H9 (cell line): ENCODE measurements around the gene SLX4. TPM values are rescaled to one million over a fixed set of nuclear protein-coding genes. Genes with fewer than 3 reads are reported as not detected.

Experiments used
- DNase-seq: peaks from one replicate; pipeline ENCODE4 v3.0.0-alpha.2; 2017
- H2AFZ ChIP-seq: one replicate; pipeline ENCODE4 v1.6.1; 2013; ENCODE audit warnings: mild to moderate bottlenecking, low read length, control low read depth, moderate library complexity
- H2AK5ac ChIP-seq: 2 replicates; pipeline ENCODE4 v1.6.1; 2013; ENCODE audit warnings: low read length, control low read depth, mixed read lengths; ENCODE audit not compliant: insufficient read length
- H2BK120ac ChIP-seq: one replicate; pipeline ENCODE4 v1.6.1; 2013; ENCODE audit warnings: low read depth, mild to moderate bottlenecking, low read length, control low read depth, inconsistent platforms; ENCODE audit not compliant: poor library complexity, severe bottlenecking
- H2BK12ac ChIP-seq: 2 replicates; pipeline ENCODE4 v1.6.1; 2013; ENCODE audit warnings: low read length, control low read depth, mixed read lengths, low read depth; ENCODE audit not compliant: insufficient read length
- H2BK15ac ChIP-seq: 2 replicates; pipeline ENCODE4 v1.6.1; 2013; ENCODE audit warnings: low read depth, low read length, control low read depth
- H2BK20ac ChIP-seq: one replicate; pipeline ENCODE4 v1.6.1; 2013; ENCODE audit warnings: low read depth, mild to moderate bottlenecking, low read length, control low read depth, inconsistent platforms; ENCODE audit not compliant: poor library complexity, severe bottlenecking
- H2BK5ac ChIP-seq: 2 replicates; pipeline ENCODE4 v1.6.1; 2013; ENCODE audit warnings: low read length, control low read depth, mixed read lengths; ENCODE audit not compliant: insufficient read length
- H3K14ac ChIP-seq: 2 replicates; pipeline ENCODE4 v1.6.1; 2013; ENCODE audit warnings: low read length, control low read depth; ENCODE audit not compliant: insufficient read depth
- H3K18ac ChIP-seq: 2 replicates; pipeline ENCODE4 v1.6.1; 2013; ENCODE audit warnings: low read depth, mild to moderate bottlenecking, mixed read lengths, low read length, control low read depth; ENCODE audit not compliant: insufficient read length
- H3K23ac ChIP-seq: 2 replicates; pipeline ENCODE4 v1.6.1; 2013; ENCODE audit warnings: low read length, control low read depth, mixed read lengths, low read depth; ENCODE audit not compliant: insufficient read length
- H3K23me2 ChIP-seq: 2 replicates; pipeline ENCODE4 v1.6.1; 2013; ENCODE audit warnings: low read depth, mild to moderate bottlenecking, mixed read lengths, low read length, control low read depth; ENCODE audit not compliant: insufficient read length, poor library complexity, severe bottlenecking
- H3K27ac ChIP-seq: 2 replicates; pipeline ENCODE4 v1.5.1; 2013; ENCODE audit warnings: low read length, control low read depth, mixed read lengths, low read depth; ENCODE audit not compliant: insufficient read length
- H3K27me3 ChIP-seq: 2 replicates; pipeline ENCODE4 v1.6.1; 2013; ENCODE audit warnings: low read length, control low read depth, inconsistent platforms; ENCODE audit not compliant: insufficient read depth
- H3K4ac ChIP-seq: 2 replicates; pipeline ENCODE4 v1.6.1; 2013; ENCODE audit warnings: low read depth, mild to moderate bottlenecking, control low read depth, inconsistent platforms, low read length, moderate library complexity
- H3K4me1 ChIP-seq: 2 replicates; pipeline ENCODE4 v1.6.1; 2013; ENCODE audit warnings: low read length, control low read depth, inconsistent platforms; ENCODE audit not compliant: insufficient read depth
- H3K4me2 ChIP-seq: 2 replicates; pipeline ENCODE4 v1.6.1; 2013; ENCODE audit warnings: low read length, control low read depth, mixed read lengths; ENCODE audit not compliant: insufficient read length, insufficient read depth
- H3K56ac ChIP-seq: 2 replicates; pipeline ENCODE4 v1.6.1; 2013; ENCODE audit warnings: low read depth, mild to moderate bottlenecking, mixed read lengths, low read length, control low read depth; ENCODE audit not compliant: insufficient read length
- H3K79me1 ChIP-seq: 2 replicates; pipeline ENCODE4 v1.6.1; 2013; ENCODE audit warnings: low read depth, mild to moderate bottlenecking, moderate library complexity, low read length, control low read depth, inconsistent platforms; ENCODE audit not compliant: insufficient read depth, poor library complexity, severe bottlenecking
- H3K79me2 ChIP-seq: 2 replicates; pipeline ENCODE4 v1.6.1; 2013; ENCODE audit warnings: low read length, control low read depth, inconsistent platforms; ENCODE audit not compliant: insufficient read depth
- H3K9ac ChIP-seq: 2 replicates; pipeline ENCODE4 v1.6.1; 2013; ENCODE audit warnings: low read length, control low read depth, mixed read lengths; ENCODE audit not compliant: insufficient read length; ENCODE audit errors: extremely low read depth
- H3K9me3 ChIP-seq: one replicate; pipeline ENCODE4 v1.6.1; 2013; ENCODE audit warnings: low read depth, low read length, inconsistent platforms; ENCODE audit not compliant: control insufficient read depth
- H3T11ph ChIP-seq: one replicate; pipeline ENCODE4 v1.6.1; 2013; ENCODE audit warnings: mild to moderate bottlenecking, low read length, control low read depth, inconsistent platforms
- H4K20me1 ChIP-seq: one replicate; pipeline ENCODE4 v1.6.1; 2013; ENCODE audit not compliant: control insufficient read depth, insufficient read length, insufficient read depth
- H4K5ac ChIP-seq: 2 replicates; pipeline ENCODE4 v1.6.1; 2013; ENCODE audit warnings: low read depth, mild to moderate bottlenecking, mixed read lengths, low read length, control low read depth; ENCODE audit not compliant: insufficient read length
- H4K8ac ChIP-seq: replicated peaks from 2 replicates; pipeline ENCODE4 v1.6.1; 2013; ENCODE audit warnings: low read length, control low read depth, mixed read lengths, low read depth; ENCODE audit not compliant: insufficient read length
- H4K91ac ChIP-seq: 2 replicates; pipeline ENCODE4 v1.6.1; 2013; ENCODE audit warnings: low read depth, mild to moderate bottlenecking, moderate library complexity, mixed read lengths, low read length, control low read depth; ENCODE audit not compliant: insufficient read length
- H3K27ac Mint-ChIP-seq, 3 experiments: 2 replicates in 2 of 3; 3 replicates in 1 of 3; pipeline ENCODE4 v1.8.0; 2020 to 2021; ENCODE audit warnings: mixed read lengths in 3 of 3, mild to moderate bottlenecking in 1 of 3, moderate library complexity in 1 of 3
- H3K27me3 Mint-ChIP-seq: 2 replicates; pipeline ENCODE4 v1.8.0; 2021; ENCODE audit warnings: low read depth, mild to moderate bottlenecking, moderate library complexity, mixed read lengths
- H3K36me3 Mint-ChIP-seq, 3 experiments: 2 replicates in 2 of 3; 3 replicates in 1 of 3; pipeline ENCODE4 v1.8.0; 2020 to 2021; ENCODE audit warnings: low read depth in 3 of 3, mixed read lengths in 3 of 3; ENCODE audit not compliant: insufficient read depth in 1 of 3
- H3K4me1 Mint-ChIP-seq, 2 experiments: 2 replicates each; pipeline ENCODE4 v1.8.0; 2020; ENCODE audit warnings: mixed read lengths in 2 of 2
- H3K4me3 Mint-ChIP-seq, 2 experiments: 2 replicates in 1 of 2; 3 replicates in 1 of 2; pipeline ENCODE4 v1.8.0; 2020 to 2021; ENCODE audit warnings: mild to moderate bottlenecking in 2 of 2, mixed read lengths in 2 of 2, moderate library complexity in 1 of 2
- H3K9me3 Mint-ChIP-seq, 2 experiments: 2 replicates in 1 of 2; 3 replicates in 1 of 2; pipeline ENCODE4 v1.8.0; 2020; ENCODE audit warnings: mild to moderate bottlenecking in 2 of 2, mixed read lengths in 2 of 2, moderate library complexity in 1 of 2
- CTCF ChIP-seq: fragments of 200-600 bp; sonication (generic); conservative IDR thresholded peaks from 3 replicates; pipeline ENCODE4 v1.8.0; 2021; ENCODE audit warnings: antibody characterized with exemption, mild to moderate bottlenecking
- WGBS: extraction: QIAGEN DNeasy Blood & Tissue Kit; methylation state at CpG from one replicate; pipeline ENCODE4 v1.1.7; 2013; ENCODE audit warnings: missing lambda C conversion rate, low lambda C conversion rate, mixed read lengths; ENCODE audit not compliant: insufficient read length; ENCODE audit errors: extremely low coverage; 5-methylcytosine and 5-hydroxymethylcytosine counted together
- total RNA-seq: library from RNA; stranded (reverse); gene quantifications from 2 replicates; pipeline ENCODE4 v1.2.1, GENCODE V29; 2021

The SLX4 gene
- total RNA-seq, 1 experiment from 2014 or later, result 9.9 TPM

DNA sequence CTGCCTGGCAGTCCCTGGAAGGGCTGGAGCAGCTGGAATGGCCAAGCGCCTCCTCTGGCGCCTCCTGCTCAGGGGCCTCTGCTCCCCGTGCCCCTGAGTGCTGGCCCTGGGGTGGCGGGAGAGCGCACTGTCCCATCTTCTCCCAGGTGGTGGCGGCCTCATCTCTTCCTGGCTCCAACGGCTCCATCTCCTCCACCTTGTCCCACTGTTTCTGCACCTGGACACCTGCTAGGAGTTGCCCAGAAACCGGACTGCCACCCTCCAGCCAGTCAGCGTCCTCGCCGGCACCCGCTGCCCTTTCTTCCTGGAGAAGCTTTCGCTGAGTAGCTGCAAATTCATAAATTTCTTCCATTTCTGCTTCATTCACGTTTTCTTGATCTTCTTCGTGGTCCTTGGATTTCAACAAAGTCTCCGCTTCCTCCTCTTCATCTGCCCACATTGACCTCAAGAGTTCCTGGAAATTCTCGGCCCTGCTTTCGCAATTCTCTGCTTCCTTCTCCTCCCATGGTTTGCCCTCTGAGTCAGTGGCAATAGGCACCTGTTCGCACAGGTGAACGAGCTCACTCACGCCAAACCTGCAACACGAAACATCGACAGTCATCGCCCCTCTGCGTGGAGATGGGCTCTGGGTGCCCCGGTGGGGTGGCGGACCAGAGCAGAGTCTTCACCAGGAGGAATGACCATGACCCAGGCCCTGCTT is 20.5 kb downstream of the SLX4 start:
- no peak overlapping the region for H2AFZ ChIP-seq
- Mint-ChIP-seq H3K4me1 (peaks cover 7 to 12% of the 10 kb centered on the region in 2 experiments), H3K9me3 (no peaks in the 10 kb centered on the region), H3K27me3 (no peaks in the 10 kb centered on the region), H3K27ac (peak overlapping the region in 2 of 3 experiments; percentile 14 to 25; a peak in 3 of 7 replicates), H3K36me3 (peaks cover 12 to 54% (median 47%) of the 10 kb centered on the region in 3 experiments; a peak in 6 of 7 replicates), H3K4me3 (no peak overlapping the region; a peak in 1 of 5 replicates)
- no peak overlapping the region for H2BK15ac ChIP-seq
- no peak overlapping the region for H4K91ac ChIP-seq
- H2BK120ac ChIP-seq, result no peak overlapping the region
- H3K79me1 ChIP-seq, result no peaks in the 10 kb centered on the region
- no peak overlapping the region for H2BK20ac ChIP-seq
- DNase-seq, result no peak
- no peaks in the 10 kb centered on the region for H3K9me3 ChIP-seq
- no peak overlapping the region for H3K14ac ChIP-seq
- H3K27ac ChIP-seq, result no peak overlapping the region
- H3K23me2 ChIP-seq, result no peaks in the 10 kb centered on the region
- no peak overlapping the region for H2BK5ac ChIP-seq
- no peak overlapping the region for H4K5ac ChIP-seq
- H3K56ac ChIP-seq, result no peak overlapping the region
- no peak overlapping the region for H3K18ac ChIP-seq
- H3K4me2 ChIP-seq, result no peak overlapping the region
- H4K20me1 ChIP-seq, result no peaks in the 10 kb centered on the region
- no peak overlapping the region for H3K23ac ChIP-seq
- no peak for TF ChIP-seq CTCF
- H2BK12ac ChIP-seq, result no peak overlapping the region
- no peaks in the 10 kb centered on the region for H3K79me2 ChIP-seq
- H4K8ac ChIP-seq, result no peak overlapping the region
- no peak overlapping the region for H3K9ac ChIP-seq
- no peak overlapping the region for H3T11ph ChIP-seq
- no peak overlapping the region for H3K4ac ChIP-seq
- WGBS, result no CpG with 5 or more reads among the region's 27 CpGs
- H2AK5ac ChIP-seq, result no peak overlapping the region
- H3K4me1 ChIP-seq, result no peaks in the 10 kb centered on the region
- no peaks in the 10 kb centered on the region for H3K27me3 ChIP-seq
